SHP77 treated with DMSO at 0.1 percent for 48 hours (cell line): ENCODE measurements around the gene CLIP1.
"Not testable (repeated sequence)": the region's sequence is repeated elsewhere in the genome, so short reads cannot be mapped to it uniquely, and the experiment has no call there.

Source experiments
- DNase-seq: peaks from one replicate; lab custom pipeline; 2025; lab: John Stamatoyannopoulos, UW

Gene CLIP1

GRCh38 chr12:122421821-122422729 lies at the start of gene CLIP1:
CLIP1 (minus strand) TSS chr12:122422669; CDS start chr12:122380452, 42,217 bp downstream.
- no peak for DNase-seq

GRCh38 chr12:122471324-122472226 lies 49.1 kb upstream of the CLIP1 start:
- DNase-seq: peak; percentile 60

- DNase-seq: not testable (repeated sequence)
Observed at GRCh38 chr12:122470576-122470975, 48.1 kb upstream of the CLIP1 start.

GRCh38 chr12:122469856-122470255 lies 47.4 kb upstream of the CLIP1 start:
- not testable (repeated sequence) for DNase-seq

GRCh38 chr12:122467983-122468382 lies 45.5 kb upstream of the CLIP1 start:
- no peak for DNase-seq

GRCh38 chr12:122464317-122465042 lies 42.0 kb upstream of the CLIP1 start:
- DNase-seq: not testable (repeated sequence)

GRCh38 chr12:122460641-122461040 lies 38.2 kb upstream of the CLIP1 start:
- DNase-seq: no peak

- no peak for DNase-seq
Observed at GRCh38 chr12:122460061-122460460, 37.6 kb upstream of the CLIP1 start.

GRCh38 chr12:122459211-122459610 lies 36.7 kb upstream of the CLIP1 start:
- peak; percentile 63 for DNase-seq

- no peak for DNase-seq
Observed at GRCh38 chr12:122458105-122459035, 35.9 kb upstream of the CLIP1 start.

- no peak for DNase-seq
Observed at GRCh38 chr12:122457627-122458026, 35.2 kb upstream of the CLIP1 start.

- no peak for DNase-seq
Observed at GRCh38 chr12:122454739-122455138, 32.3 kb upstream of the CLIP1 start.

- DNase-seq: no peak
Observed at GRCh38 chr12:122454250-122454721, 31.8 kb upstream of the CLIP1 start.

GRCh38 chr12:122452701-122453285 lies 30.3 kb upstream of the CLIP1 start:
- no peak for DNase-seq

GRCh38 chr12:122449317-122449716 lies 26.8 kb upstream of the CLIP1 start:
- no peak for DNase-seq

- not testable (repeated sequence) for DNase-seq
Observed at GRCh38 chr12:122447825-122448224, 25.4 kb upstream of the CLIP1 start.

- DNase-seq: not testable (repeated sequence)
Observed at GRCh38 chr12:122446390-122446789, 23.9 kb upstream of the CLIP1 start.

- not testable (repeated sequence) for DNase-seq
Observed at GRCh38 chr12:122444071-122444470, 21.6 kb upstream of the CLIP1 start.

- DNase-seq: not testable (repeated sequence)
Observed at GRCh38 chr12:122438822-122439221, 16.4 kb upstream of the CLIP1 start.

GRCh38 chr12:122437656-122438121 lies 15.2 kb upstream of the CLIP1 start:
- no peak for DNase-seq
